ENCODE results near the gene ROMO1. TPM values are rescaled to one million over a fixed set of nuclear protein-coding genes. Genes with fewer than 3 reads are reported as not detected.
"Not testable (repeated sequence)": the region's sequence is repeated elsewhere in the genome, so short reads cannot be mapped to it uniquely, and the experiment has no call there.

Gene ROMO1
- total RNA-seq, 1 donor from 2014 or later = 176 TPM

DNA sequence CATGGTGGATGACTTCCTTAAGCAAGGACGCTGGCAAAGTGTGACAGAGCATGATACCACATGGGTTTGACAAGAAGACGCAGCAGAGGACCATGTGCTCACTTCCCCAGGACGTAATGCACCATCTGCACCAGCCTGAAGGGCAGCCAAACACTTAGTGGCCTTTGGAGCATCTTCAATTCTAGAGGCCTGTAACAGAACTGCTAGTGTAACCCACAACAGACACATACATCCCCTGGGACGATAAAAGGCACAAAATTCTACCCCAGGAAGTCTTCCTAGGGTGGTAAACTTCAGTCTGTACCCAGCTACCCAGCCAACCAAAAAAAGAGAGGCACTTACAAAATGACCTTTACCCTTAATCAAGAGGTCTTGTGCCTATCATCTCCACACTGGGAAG lies 25.3 kb upstream of the ROMO1 start:
- intact Hi-C loops (cut with DNase I) = no loop called here
- no peak for DNase-seq (ENCODE audit: low spot score)

DNA sequence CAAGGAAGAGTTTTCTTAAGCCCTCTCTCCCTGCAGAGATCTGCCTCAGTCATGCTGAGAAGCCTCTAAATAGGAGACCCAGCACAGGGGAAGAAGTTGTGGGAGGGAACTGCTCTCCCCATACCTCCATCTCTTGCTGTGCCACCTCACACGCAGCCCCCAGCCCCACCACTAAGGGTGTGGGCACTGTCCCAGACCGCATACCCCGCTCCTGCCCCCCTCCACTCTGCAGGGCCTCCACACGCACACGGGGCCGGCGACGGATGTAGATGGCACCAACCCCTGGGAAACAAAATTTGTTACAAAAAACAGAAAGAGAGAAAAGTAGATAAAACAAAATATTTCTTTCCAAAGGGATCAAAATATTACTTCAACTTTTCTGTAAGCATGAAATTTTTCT lies 24.3 kb upstream of the ROMO1 start:
- intact Hi-C loops (cut with DNase I) = no loop called here
- no peak for DNase-seq (ENCODE audit: low spot score)

DNA sequence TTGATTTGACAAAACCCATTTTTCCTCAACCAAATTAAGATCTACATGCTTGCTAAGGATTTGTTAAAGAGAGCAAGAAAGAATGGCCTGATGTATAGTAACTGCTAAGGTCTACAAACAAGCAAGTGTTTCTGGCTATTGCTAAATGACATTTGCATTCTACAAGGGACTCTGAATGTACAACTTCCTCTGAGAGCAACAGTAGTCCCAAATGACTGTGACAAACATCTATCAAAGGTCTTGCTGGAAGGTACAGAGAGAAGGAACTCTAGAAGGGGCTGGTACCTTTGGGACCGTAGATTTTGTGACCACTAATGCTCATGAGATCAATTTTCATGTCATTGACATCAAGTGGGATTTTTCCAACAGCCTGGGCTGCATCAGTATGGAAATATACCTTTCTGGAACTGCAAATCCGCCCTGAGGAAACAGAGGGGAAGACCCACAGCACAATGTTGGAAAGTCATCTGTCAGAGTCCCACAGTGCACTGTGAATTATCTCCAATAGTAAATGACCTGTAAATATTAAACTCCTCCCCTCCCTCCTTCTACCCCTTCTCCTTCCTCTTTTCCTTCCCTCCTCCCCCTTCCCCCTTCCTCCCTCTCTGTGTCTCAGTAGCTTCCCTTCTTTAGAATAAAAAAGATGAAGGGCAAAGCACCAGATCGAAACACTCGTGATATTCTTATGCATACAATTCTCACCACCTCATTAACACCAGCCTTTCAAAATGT lies 18.6 kb upstream of the ROMO1 start:
- no peak for DNase-seq (ENCODE audit: low spot score)
- intact Hi-C loops (cut with DNase I) = no loop called here

GRCh38 chr20:35681960-35682359 lies 17.2 kb upstream of the ROMO1 start:
- no peak for DNase-seq (ENCODE audit: low spot score)
- intact Hi-C loops (cut with DNase I) = no loop called here

- intact Hi-C loops (cut with DNase I); DNase-seq (ENCODE audit: low spot score): not testable (repeated sequence)
These were observed 13.8 kb upstream of the ROMO1 start for GRCh38 chr20:35685368-35685767.

DNA sequence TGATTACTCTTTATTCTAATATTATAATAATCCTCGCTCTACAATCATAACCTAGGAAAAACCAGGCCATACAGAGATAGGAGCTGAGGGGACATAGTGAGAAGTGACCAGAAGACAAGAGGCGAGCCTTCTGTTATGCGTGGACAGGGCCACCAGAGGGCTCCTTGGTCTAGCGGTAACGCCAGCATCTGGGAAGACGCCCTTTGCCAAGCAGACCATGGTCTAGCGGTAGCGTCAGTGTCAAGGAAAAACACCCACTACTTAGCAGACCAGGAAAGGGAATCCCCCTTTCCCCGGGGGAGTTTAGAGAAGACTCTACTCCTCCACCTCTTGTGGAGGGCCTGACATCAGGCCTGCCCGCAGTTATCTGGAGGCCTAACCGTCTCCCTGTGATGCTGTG lies 12.3 kb upstream of the ROMO1 start:
- intact Hi-C loops (cut with DNase I); DNase-seq (ENCODE audit: low spot score): not testable (repeated sequence)

- no peak for DNase-seq (ENCODE audit: low spot score)
- intact Hi-C loops (cut with DNase I) = loop anchor here (10.0 kb wide), 1 partner anchor 195 kb away; no protein-coding TSS in a partner anchor
These were observed 8.9 kb upstream of the ROMO1 start for GRCh38 chr20:35690265-35690664.

GRCh38 chr20:35695245-35695749 lies 3.9 kb upstream of the ROMO1 start:
- intact Hi-C loops (cut with DNase I) = loop anchor here (5.0 to 10.0 kb wide), 2 partner anchors 47 to 190 kb away; partner anchors contain the start of gene RBM39
- no peak for DNase-seq (ENCODE audit: low spot score)

DNA sequence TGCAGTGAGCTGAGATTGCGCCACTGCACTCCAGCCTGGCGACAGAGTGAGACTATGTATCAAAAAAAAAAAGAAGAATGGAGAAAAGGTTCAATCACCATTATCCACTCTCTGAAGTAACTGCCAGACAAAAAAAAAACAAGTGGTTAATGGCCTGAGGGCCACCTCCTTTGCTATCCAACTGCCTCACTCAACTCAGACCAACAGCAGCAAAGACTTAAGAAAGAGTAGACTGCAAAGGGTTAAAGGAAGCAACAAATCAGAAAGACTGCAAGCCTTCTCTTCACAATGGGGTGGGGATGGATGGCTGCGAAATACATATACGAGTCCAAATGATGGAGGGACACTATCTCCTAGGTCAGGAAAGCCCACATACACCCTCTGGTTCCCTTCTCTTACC lies 3.2 kb upstream of the ROMO1 start:
- no peak for DNase-seq (ENCODE audit: low spot score)

GRCh38 chr20:35697696-35698297 lies 1.4 kb upstream of the ROMO1 start:
- intact Hi-C loops (cut with DNase I) = loop anchor here (2.0 to 10.0 kb wide), 3 partner anchors 33 to 187 kb away; partner anchors contain the start of genes CPNE1, RBM12 and RBM39
- no peak for DNase-seq (ENCODE audit: low spot score)

More for the DNA sequence above, 3.2 kb upstream of the ROMO1 start:
- intact Hi-C loops (cut with DNase I) = loop anchor here (5.0 to 10.0 kb wide), 2 partner anchors 46 to 189 kb away; partner anchors contain the start of gene RBM39

DNA sequence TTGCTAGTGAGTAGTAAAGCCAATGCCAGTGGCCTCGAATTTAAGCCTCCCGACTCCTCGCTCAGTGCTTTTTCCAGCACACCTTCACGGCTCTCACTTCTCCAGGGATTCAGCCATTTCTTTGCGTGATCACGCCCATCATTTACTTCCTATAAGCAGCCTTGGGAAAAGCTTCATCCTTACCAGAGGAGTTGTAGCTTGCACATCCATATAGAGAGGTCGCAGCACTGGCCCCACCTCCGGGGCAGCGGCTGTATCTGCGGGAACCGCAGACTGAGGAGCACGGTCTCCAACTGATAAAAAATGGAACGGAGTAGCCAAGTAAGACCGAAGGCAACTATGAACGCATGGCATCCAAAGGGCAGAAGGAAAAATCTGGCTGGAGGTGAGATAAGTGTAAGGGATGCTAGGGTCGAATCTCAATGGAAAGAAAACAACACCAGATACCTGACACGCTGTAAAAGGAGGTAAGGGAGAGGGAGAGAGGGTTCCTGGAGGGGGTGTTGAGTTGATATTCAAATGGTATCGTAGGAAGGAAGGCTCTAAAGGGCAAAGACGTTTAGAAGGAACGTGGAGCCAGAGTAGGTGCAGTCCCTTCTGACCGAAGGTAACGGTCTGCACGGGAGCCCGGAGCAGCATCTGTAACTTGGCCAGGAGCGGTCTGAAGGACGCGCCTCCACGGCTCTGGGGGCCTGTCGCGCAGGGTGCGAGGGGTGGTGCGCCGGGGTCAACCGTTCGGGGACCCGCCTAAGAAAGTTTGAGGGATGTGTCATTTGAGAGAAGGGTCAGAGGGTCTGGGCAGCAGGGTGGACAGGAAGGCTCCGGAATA lies 693 bp upstream of the ROMO1 start:
- intact Hi-C loops (cut with DNase I) = loop anchor here (2.0 to 10.0 kb wide), 3 partner anchors 34 to 186 kb away; partner anchors contain the start of genes CPNE1, RBM12 and RBM39
- no peak for DNase-seq (ENCODE audit: low spot score)

GRCh38 chr20:35699957-35700624 lies 886 bp downstream of the ROMO1 start:
- no peak for DNase-seq (ENCODE audit: low spot score)
- intact Hi-C loops (cut with DNase I) = loop anchor here (2.0 to 10.0 kb wide), 3 partner anchors 35 to 185 kb away; partner anchors contain the start of genes CPNE1, RBM12 and RBM39

- no peak for DNase-seq (ENCODE audit: low spot score)
- intact Hi-C loops (cut with DNase I) = no loop called here
These were observed 1.5 kb downstream of the ROMO1 start for GRCh38 chr20:35700625-35701148.

- no peak for DNase-seq (ENCODE audit: low spot score)
- intact Hi-C loops (cut with DNase I) = no loop called here
These were observed 3.0 kb downstream of the ROMO1 start for GRCh38 chr20:35702051-35702823.

DNA sequence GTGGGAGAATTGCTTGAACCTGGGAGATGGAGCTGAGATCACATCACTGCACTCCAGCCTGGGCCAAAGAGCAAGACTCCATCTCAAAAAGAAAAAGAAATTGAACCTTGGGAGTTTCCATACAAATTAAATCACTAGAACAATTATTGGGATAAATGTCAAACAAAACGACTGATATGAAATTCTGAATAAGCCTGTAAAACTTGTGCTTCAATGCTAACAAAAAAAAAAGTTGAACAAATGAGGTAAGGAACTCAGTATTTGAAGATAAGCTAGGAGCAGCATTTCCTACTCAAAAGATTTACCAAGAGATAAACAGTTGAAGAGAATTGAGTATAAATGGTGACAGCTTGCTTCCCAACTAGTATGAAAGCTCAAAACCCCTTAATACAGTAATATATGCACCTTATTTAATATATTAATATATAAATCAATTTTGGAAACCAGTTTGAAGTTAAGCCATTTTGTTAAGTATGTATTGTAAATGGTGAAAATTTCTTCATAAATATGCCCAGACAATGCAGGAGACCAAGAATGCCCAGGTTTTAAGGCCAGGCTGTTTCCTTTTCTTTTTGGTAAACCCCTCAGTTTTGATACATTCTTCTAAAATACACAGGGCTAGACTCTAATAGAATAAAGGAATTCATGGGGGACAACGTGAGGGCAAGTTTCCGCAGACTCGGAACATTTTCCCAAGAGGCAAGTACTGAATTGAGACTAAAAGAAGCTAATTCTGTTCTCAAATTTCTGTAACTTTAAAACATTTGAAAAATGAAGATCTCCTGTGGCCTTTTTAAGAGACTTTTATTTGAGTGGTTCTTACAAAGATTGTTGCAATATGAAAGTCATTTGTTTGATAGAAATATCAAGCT lies 3.9 kb downstream of the ROMO1 start:
- intact Hi-C loops (cut with DNase I) = no loop called here
- no peak for DNase-seq (ENCODE audit: low spot score)

- DNase-seq (ENCODE audit: low spot score) = no peak
- intact Hi-C loops (cut with DNase I) = no loop called here
These were observed 5.5 kb downstream of the ROMO1 start for GRCh38 chr20:35704514-35705261.

- intact Hi-C loops (cut with DNase I); DNase-seq (ENCODE audit: low spot score): not testable (repeated sequence)
These were observed 6.7 kb downstream of the ROMO1 start for GRCh38 chr20:35705894-35706293.

Data from cardiac septum (tissue), 1 donor.